Activated CD4-positive, alpha-beta T cell treated with anti-CD3 and anti-CD28 coated beads, Interleukin-2, amount 50 U/mL, for 48 hours (primary cell): Measurements from ENCODE around the gene ALDH18A1.
"Not testable (repeated sequence)": the region's sequence is repeated elsewhere in the genome, so short reads cannot be mapped to it uniquely, and the experiment has no call there.

Experiments
- DNase-seq, 2 experiments: peaks; one replicate each; pipeline ENCODE4 v3.0.0-alpha.2; 2020

The ALDH18A1 gene

DNA sequence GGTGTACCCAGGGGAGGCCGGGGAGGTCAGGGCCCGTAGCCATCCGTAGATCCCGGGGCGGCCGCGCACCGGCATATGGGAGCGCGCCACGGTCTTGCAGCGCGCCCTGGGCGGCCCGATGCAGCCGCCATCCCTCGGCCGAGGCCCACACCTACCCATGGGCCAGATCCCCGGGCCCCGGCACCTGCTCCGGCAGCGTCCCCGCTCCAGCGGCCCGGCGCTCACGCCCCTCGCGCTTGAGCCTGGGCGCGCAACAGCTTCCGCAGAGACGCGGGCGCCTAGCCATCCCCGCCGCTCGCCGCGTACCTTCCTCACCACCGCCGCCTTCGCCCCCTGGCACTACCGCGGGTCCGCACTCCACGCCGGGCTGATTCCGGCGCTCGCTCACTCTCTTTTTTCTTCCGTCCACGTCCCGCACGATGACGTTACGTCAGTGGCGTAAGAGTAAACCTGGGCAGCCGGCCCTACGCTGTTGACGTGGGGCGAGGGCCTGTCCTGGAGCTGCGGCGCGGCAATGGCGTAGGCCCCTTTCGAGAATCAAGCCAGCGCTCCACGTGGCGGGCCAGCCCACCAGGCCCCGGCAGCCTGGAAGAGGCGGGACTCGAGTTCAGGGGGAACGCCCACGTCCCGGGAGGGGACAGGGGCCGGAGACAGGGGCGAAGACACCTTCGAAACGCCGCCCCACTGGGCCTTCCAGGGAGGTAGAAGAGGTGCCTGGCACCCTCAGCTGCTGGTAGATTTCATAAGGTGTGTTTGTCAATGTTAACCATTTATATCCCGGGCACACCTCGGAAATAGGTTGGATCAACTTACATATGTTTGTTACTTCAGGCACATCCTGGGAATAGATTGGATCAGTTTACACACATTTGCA lies at the start of gene ALDH18A1:
Gene ALDH18A1, minus strand, starts transcription at position 421 of the 874 bp plus-strand sequence. CDS start 3,334 bp downstream, outside the sequence.
- peak; percentile 92 to 93 for DNase-seq

GRCh38 chr10:95698415-95698814 lies 41.9 kb upstream of the ALDH18A1 start:
- no peak for DNase-seq

- no peak for DNase-seq
Observed at GRCh38 chr10:95697429-95697828, 40.9 kb upstream of the ALDH18A1 start.

- DNase-seq: no peak
Observed at GRCh38 chr10:95694665-95695064, 38.2 kb upstream of the ALDH18A1 start.

- DNase-seq: peak; percentile 90 to 94
Observed at GRCh38 chr10:95693668-95694534, 37.4 kb upstream of the ALDH18A1 start, which contains the start of gene TCTN3. Gene TCTN3 (minus strand): TSS chr10:95693927. CDS start chr10:95693899, 28 bp downstream.

GRCh38 chr10:95693071-95693667 lies 36.7 kb upstream of the ALDH18A1 start:
- DNase-seq: no peak

DNA sequence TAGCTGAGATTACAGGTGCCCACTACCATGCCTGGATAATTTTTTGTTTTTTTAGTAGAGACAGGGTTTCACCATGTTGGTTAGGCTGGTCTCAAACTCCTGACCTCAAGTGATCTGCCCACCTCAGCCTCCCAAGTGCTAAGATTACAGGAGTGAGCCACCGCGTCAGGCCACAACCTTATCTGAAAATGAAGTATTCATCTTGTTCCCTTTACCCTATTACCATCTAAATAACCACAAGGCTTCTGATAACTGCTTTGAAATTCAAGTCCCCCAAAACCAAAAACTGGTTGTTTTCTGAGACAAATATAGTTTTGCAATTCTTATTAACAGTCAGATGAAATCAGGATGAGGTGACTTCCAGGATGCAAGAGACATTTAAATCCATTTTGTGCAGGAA lies 34.8 kb upstream of the ALDH18A1 start:
- DNase-seq: no peak

DNA sequence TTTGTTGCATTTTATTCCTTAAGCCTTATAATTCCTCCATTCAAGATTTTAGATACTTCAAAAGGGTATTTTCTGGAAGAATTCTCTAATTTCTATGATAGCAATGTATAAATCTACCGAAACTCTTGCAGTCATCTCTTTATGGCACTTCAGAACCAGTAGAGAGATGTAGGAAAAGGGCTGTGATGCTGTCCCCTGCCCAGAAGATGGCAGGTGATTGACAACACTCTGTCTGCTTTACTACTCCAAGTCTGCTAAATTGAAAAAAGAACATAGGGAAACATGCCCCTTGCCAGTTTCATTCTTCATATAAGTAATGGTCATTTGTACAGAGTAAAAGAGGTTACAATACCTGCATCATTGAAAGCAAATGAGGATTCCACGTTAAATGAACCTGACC lies 32.1 kb upstream of the ALDH18A1 start:
- DNase-seq: no peak

DNA sequence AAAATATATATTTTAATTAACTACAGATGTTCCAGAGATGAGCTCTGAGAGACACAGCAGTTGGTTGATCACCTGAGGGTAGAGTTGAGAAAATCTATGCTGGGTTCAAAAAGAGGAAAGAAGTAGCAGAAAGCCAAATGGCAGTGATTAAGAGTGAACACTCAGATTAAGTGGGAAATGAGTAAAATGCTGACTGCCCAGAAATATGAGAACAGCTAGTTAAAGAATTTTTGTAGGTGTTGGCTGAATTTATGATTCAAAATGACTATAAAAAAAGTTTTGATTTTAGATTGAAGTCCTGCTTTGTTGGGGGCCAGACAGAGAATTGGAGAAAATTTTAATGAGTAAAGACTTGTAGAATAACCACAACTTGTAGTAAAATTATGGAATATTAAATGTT lies 27.5 kb upstream of the ALDH18A1 start:
- no peak for DNase-seq

GRCh38 chr10:95675403-95676116 lies 19.0 kb upstream of the ALDH18A1 start:
- no peak for DNase-seq

DNA sequence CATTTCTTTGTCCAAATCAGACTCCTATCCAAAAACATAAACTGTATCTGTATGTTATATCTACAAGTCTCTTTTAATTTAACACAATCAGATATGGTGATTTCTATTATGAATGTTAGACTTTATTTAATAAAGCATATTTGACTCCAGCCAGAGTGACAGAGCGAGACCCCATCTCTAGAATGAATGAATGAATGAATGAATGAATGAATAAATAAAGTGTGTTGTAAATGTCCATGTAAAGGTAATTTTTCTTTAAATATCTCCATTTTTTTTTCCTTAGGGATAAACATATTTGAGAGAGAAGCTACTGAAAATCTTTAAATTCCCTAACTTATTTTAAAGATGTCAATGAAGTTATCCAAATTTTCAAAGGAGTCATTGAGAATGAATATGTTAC lies 18.1 kb upstream of the ALDH18A1 start:
- DNase-seq: no peak

- not testable (repeated sequence) for DNase-seq
Observed at GRCh38 chr10:95672641-95673040, 16.1 kb upstream of the ALDH18A1 start.

- DNase-seq: no peak
Observed at GRCh38 chr10:95664543-95664942, 8.0 kb upstream of the ALDH18A1 start.

GRCh38 chr10:95663496-95663895 lies 7.0 kb upstream of the ALDH18A1 start:
- DNase-seq: no peak

DNA sequence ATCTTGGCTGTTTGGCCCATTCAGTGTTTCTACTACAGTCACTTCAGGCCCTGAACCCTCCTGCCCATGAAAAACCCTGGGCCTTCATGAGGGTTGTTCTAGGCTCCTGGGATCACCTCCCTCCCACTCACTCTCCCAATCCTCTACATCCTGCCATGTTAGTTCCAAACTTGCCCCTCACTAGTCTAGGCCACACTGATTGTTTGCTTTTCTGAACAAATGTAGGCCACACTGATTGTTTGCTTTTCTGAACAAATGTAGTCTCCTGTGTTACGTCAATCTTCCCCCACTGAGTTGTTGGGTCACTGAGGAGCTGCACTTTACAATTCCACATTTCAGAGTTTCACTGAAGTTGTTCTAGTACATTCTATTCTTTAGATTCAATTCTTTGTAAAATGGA lies 5.3 kb upstream of the ALDH18A1 start:
- DNase-seq: no peak

DNA sequence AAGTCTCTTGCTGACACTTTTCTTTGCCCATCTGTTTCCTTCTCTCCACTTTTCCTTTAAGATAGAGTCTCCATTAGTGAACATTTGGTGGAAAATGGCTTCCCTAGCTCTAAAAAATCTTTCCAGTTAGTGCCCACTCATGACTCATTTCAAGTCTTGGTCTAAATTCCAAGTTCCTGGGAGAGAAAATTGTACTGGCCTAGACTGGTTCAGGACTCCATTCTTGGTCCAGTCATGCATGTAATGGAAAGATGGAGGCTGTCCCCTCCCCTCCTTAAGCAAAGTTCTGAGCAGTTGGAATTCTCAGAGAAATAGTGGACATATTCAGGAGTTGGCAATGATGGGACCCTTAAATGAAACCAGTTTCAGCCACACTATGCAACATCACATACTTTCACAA lies 3.8 kb upstream of the ALDH18A1 start:
- DNase-seq: no peak

DNA sequence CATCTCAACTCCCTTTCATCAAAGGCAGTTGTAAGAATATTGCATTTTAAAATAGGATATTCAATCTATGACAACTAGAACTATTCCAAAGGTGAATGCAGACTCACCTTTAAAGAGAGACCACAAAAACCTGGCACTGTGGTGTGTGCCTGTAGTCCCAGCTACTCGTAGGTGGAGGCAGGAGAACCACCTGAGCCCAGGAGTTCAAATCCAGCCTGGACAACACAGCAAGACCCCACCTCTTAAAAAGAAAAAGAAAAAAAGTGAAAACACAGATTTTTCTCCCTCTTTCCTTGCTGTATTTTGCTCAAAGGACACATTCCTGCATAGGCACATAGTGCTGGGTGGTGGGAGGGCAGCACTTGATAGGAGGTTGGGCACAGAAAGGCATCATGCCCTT lies 739 bp upstream of the ALDH18A1 start:
- no peak for DNase-seq

- DNase-seq: peak; percentile 31 to 38
Observed at GRCh38 chr10:95655571-95656290, 780 bp downstream of the ALDH18A1 start.

- no peak for DNase-seq
Observed at GRCh38 chr10:95653895-95654294, 2.6 kb downstream of the ALDH18A1 start.

- no peak for DNase-seq
Observed at GRCh38 chr10:95651346-95652060, 5.0 kb downstream of the ALDH18A1 start.

- no peak for DNase-seq
Observed at GRCh38 chr10:95650232-95650631, 6.3 kb downstream of the ALDH18A1 start.
